Suprapubic skin (tissue), 4 donors: ENCODE data around the gene DNTT. TPM values are rescaled to one million over a fixed set of nuclear protein-coding genes. Genes with fewer than 3 reads are reported as not detected.
"Not testable (repeated sequence)": the region's sequence is repeated elsewhere in the genome, so short reads cannot be mapped to it uniquely, and the experiment has no call there.

Source experiments
- DNase-seq, 2 donors: peaks; one replicate each; pipeline ENCODE4 v3.0.0-alpha.2; 2019; ENCODE audit warnings: low spot score in 2 of 2
- H3K27ac ChIP-seq: fragments of 200-600 bp; sonication (generic); one replicate; pipeline ENCODE4 v1.5.1; 2019
- H3K27me3 ChIP-seq: fragments of 200-600 bp; sonication (generic); one replicate; pipeline ENCODE4 v1.5.1; 2019
- H3K36me3 ChIP-seq: fragments of 200-600 bp; sonication (generic); one replicate; pipeline ENCODE4 v1.5.1; 2019
- H3K4me1 ChIP-seq: fragments of 200-600 bp; sonication (generic); one replicate; pipeline ENCODE4 v1.5.1; 2019
- H3K4me3 ChIP-seq: fragments of 200-600 bp; sonication (generic); one replicate; pipeline ENCODE4 v1.5.1; 2019; ENCODE audit warnings: mild to moderate bottlenecking
- H3K9me3 ChIP-seq: fragments of 200-600 bp; sonication (generic); one replicate; pipeline ENCODE4 v1.5.1; 2019
- CTCF ChIP-seq, 2 donors: fragments of 200-600 bp in 1 of 2; fragments of 450-650 bp in 1 of 2; sonication (generic) in 1 of 2; IDR thresholded peaks; one replicate each; pipeline ENCODE4 v1.5.1; 2016 to 2019; ENCODE audit warnings: antibody characterized with exemption in 2 of 2, mild to moderate bottlenecking in 1 of 2, moderate library complexity in 1 of 2
- EP300 ChIP-seq: sonication (generic); formaldehyde crosslinking; IDR thresholded peaks from one replicate; pipeline ENCODE4 v1.6.1; 2017; ENCODE audit warnings: antibody characterized with exemption
- POLR2A ChIP-seq, 2 donors: fragments of 450-650 bp; IDR thresholded peaks; one replicate each; pipeline ENCODE4 v1.6.1; 2017; ENCODE audit warnings: antibody characterized with exemption in 2 of 2, mild to moderate bottlenecking in 2 of 2, moderate library complexity in 2 of 2
- POLR2AphosphoS5 ChIP-seq, 3 donors: sonication (generic); formaldehyde crosslinking; IDR thresholded peaks; one replicate each; pipeline ENCODE4 v1.6.1; 2017; ENCODE audit warnings: antibody characterized with exemption in 3 of 3
- WGBS: methylation state at CpG from one replicate; pipeline ENCODE4 v1.1.5; 2018; 5-methylcytosine and 5-hydroxymethylcytosine counted together
- total RNA-seq, 4 donors: library from RNA; depleted of rRNA; stranded (reverse); fragments of >200 nt; gene quantifications; one replicate each; pipeline ENCODE4 v1.1.0, GENCODE V29; 2016

DNTT gene
- total RNA-seq, 4 donors from 2014 or later: not detected

GRCh38 chr10:96301616-96302015, 2.6 kb upstream of the DNTT start:
- 63% methylated on average over 1 of the region's 1 CpG for WGBS

DNA sequence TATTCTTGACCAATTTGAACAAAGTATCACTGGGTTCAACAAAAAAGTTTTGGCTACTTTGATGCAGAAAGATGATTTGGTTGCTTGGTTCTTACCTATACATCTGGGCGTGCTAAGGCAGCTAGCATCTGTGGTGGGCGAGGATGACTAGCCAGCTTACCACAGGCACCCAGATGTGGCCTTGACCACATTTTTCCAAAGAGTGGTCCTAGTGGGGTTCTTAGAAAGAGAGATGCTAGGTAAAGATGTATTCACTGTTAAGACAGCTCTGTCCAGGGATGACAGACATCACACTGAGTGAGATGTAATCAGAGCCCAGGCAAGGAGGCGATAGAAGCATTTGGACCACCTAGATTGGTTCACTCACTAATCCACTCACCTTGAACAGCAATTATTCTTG, 785 bp downstream of the DNTT start:
- DNase-seq: no peak
- no peak overlapping the region for H3K27ac ChIP-seq
- peaks cover 2% of the 10 kb centered on the region for H3K4me1 ChIP-seq
- H3K27me3 ChIP-seq: peaks cover 21% of the 10 kb centered on the region
- H3K4me3 ChIP-seq: no peak overlapping the region
- 94% methylated on average over 3 of the region's 3 CpGs for WGBS
- TF ChIP-seq CTCF (IDR thresholded peaks at IDR 0.05) (no peak), POLR2AphosphoS5 (IDR thresholded peaks at IDR 0.05) (no peak), POLR2A (IDR thresholded peaks at IDR 0.05) (no peak), EP300 (no peak)
- no peaks in the 10 kb centered on the region for H3K36me3 ChIP-seq
- H3K9me3 ChIP-seq: no peaks in the 10 kb centered on the region

More at GRCh38 chr10:96301616-96302015, 2.6 kb upstream of the DNTT start:
- Histone ChIP-seq H3K27ac (no peak overlapping the region), H3K27me3 (peaks cover 23% of the 10 kb centered on the region), H3K4me3 (no peak overlapping the region), H3K9me3 (no peaks in the 10 kb centered on the region), H3K36me3 (no peaks in the 10 kb centered on the region), H3K4me1 (peaks cover 2% of the 10 kb centered on the region)
- TF ChIP-seq POLR2A (IDR thresholded peaks at IDR 0.05) (no peak), POLR2AphosphoS5 (IDR thresholded peaks at IDR 0.05) (no peak), CTCF (IDR thresholded peaks at IDR 0.05) (no peak), EP300 (no peak)
- DNase-seq: no peak

DNA sequence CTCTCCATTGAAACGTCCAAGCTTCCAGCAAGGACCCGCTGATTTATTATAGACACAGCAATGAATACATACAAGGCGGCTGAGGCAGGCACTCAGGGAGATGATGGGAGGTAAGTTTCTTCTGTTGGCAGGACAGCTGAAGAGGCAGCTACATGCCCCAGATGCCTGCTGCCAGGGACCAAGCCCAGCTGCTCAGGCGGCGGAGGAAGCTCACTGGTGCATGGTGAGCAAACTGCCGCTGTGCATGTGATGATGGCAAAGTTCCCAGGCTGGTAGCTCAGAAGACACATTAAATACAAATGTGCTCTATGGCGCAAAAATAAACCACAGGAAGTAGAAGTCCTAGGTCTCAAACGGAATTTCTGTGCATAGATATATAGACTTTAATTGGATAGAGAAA, 2.3 kb downstream of the DNTT start:
- no peak overlapping the region for H3K4me3 ChIP-seq
- no peak overlapping the region for H3K27ac ChIP-seq
- 35% methylated on average over 8 of the region's 8 CpGs for WGBS
- H3K27me3 ChIP-seq: peaks cover 8% of the 10 kb centered on the region
- no peak for DNase-seq
- no peak for TF ChIP-seq POLR2AphosphoS5 (IDR thresholded peaks at IDR 0.05)
- H3K4me1 ChIP-seq: peaks cover 2% of the 10 kb centered on the region
- H3K36me3 ChIP-seq: no peaks in the 10 kb centered on the region
- H3K9me3 ChIP-seq: no peaks in the 10 kb centered on the region

GRCh38 chr10:96308854-96309253, 4.6 kb downstream of the DNTT start:
- whole genome bisulfite sequencing: 58% methylated on average over 4 of the region's 4 CpGs
- H3K4me1 ChIP-seq, DNase-seq, H3K4me3 ChIP-seq, H3K27ac ChIP-seq, H3K36me3 ChIP-seq, H3K27me3 ChIP-seq, H3K9me3 ChIP-seq: not testable (repeated sequence)

DNA sequence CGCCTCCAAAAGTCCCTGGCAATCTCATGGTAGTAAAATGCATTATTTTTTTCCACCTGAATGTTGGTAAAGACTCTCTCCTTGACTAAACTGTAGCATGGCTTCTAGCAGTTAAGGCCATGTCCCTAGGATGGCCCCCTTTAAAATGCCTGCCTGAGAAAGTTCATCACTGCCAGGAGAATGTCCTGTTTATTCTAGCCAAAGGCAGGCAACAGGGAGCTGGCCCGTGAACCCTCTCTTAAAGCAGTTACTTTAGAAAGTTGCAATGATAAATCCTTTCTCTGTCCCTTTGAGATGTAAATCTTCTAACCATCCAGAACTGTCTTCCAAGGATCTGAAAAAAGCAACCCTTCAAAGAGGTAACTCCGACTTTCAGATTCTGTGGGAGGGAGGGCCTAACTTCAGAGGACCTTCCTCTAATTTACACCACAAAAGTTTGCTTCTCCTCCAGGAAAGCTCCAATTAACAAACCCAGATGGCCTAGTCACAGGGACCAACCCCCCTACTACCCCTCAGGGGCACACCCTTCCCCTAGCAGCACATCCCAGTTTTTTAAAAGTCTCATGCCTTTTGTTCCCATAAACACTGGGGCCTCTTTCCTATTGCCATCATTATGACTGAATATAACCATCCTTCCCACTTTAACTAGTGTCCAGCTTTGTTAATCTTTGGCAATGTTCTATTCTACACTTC, 5.5 kb downstream of the DNTT start:
- H3K27me3 ChIP-seq: peaks cover 4% of the 10 kb centered on the region
- WGBS: 54% methylated on average over 3 of the region's 3 CpGs
- H3K4me3 ChIP-seq: no peak overlapping the region
- peaks cover 2% of the 10 kb centered on the region for H3K4me1 ChIP-seq
- no peak for DNase-seq
- no peak overlapping the region for H3K27ac ChIP-seq
- TF ChIP-seq POLR2A (IDR thresholded peaks at IDR 0.05) (no peak), POLR2AphosphoS5 (IDR thresholded peaks at IDR 0.05) (no peak), CTCF (IDR thresholded peaks at IDR 0.05) (no peak), EP300 (no peak)
- H3K36me3 ChIP-seq: no peaks in the 10 kb centered on the region
- no peaks in the 10 kb centered on the region for H3K9me3 ChIP-seq

- Histone ChIP-seq H3K27me3 (peaks cover 4% of the 10 kb centered on the region), H3K4me3 (no peak overlapping the region), H3K27ac (no peak overlapping the region), H3K9me3 (no peaks in the 10 kb centered on the region), H3K36me3 (no peaks in the 10 kb centered on the region), H3K4me1 (peaks cover 2% of the 10 kb centered on the region)
- DNase-seq: no peak
- WGBS: 26% methylated on average over 1 of the region's 1 CpG
- TF ChIP-seq CTCF (IDR thresholded peaks at IDR 0.05) (no peak), POLR2A (IDR thresholded peaks at IDR 0.05) (no peak), POLR2AphosphoS5 (IDR thresholded peaks at IDR 0.05) (no peak), EP300 (no peak)
These were observed 6.1 kb downstream of the DNTT start for GRCh38 chr10:96310321-96310669.
